Measurements from ENCODE around the gene ITGA11.
"Not testable (repeated sequence)": the region's sequence is repeated elsewhere in the genome, so short reads cannot be mapped to it uniquely, and the experiment has no call there.

The ITGA11 gene

DNA sequence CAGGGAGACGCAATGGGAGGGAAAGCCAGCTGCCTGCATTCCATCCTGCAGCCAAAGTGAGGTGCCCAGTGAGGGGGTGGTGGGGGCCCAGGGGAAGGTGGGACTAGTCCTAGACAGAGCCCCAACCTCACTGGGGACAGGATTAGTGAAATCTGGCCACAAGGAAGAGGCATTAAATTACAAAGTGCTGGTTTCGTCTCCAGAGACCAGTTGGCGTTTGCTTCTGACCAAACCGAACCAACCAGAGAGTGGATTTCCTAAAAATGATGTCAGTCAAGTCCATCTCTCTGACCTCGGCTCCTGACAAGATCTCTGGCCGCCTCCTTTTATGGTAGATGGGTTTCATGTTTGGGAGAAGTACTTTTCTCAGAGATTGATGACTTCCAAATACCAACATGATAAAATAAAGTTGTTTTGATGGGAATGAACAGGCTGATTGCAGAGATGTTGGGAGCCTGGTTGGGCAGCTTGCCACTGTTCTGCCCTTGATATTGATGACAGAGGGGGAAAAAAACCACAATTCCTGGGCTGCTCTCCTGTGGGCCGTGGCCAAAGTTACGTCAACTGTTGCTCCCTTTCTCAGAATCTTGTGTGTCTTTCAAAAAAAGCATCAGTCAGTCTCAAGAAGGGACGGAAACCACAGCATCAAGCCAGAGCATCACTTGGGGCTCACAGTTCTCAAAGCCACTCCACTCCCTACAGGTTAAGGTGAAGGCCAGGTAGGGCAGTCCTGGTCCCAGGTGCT lies 24.6 kb downstream of the ITGA11 start:
- no peak for TF ChIP-seq POLR2A (IDR thresholded peaks at IDR 0.05; ENCODE audit: low read depth, low read length)
- FAIRE-seq (no peak), DNase-seq (ENCODE audit: insufficient read length, low spot score) (no peak)

DNA sequence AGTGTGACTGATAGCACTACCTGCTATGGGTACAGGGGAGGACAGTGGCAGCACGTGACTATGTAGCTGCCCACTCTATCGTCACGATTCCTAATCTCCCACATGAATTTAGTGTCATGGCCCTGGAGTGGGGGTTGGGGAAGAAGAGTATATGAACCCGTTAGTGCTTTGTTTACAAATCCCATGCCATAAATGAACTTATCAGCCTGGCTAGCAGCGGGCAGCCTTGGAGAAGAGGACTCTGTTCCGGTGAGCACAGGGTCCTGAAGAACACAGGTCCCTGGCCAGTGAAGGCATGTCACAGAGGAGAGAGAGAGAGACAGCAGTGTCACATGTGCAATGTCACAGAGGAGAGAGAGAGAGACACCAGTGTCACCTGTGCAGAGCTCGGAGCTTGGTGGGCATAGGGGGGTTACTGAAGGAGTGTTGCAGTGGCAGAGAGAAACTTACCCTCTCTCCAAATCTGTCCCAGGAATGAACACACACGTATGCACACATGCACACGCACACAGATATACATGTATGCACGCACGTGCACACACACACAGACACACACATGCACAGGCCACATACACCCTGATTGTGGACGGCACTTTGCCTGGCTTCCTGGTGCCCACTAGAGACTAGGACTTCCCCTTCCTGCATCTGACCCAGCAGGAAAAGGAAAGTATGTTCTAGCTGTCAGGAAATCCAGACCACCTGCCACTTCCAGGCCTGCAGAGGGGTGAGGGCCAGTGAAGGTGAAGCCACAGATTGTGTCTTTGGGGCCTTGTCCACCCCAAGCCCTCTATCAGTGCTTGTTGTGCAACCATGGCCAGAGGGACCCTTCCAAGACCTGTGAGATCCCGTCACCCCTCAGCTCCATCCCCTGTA lies 26.3 kb downstream of the ITGA11 start:
- no peak for TF ChIP-seq POLR2A (IDR thresholded peaks at IDR 0.05; ENCODE audit: low read depth, low read length)
- FAIRE-seq (no peak), DNase-seq (ENCODE audit: insufficient read length, low spot score) (no peak)

DNA sequence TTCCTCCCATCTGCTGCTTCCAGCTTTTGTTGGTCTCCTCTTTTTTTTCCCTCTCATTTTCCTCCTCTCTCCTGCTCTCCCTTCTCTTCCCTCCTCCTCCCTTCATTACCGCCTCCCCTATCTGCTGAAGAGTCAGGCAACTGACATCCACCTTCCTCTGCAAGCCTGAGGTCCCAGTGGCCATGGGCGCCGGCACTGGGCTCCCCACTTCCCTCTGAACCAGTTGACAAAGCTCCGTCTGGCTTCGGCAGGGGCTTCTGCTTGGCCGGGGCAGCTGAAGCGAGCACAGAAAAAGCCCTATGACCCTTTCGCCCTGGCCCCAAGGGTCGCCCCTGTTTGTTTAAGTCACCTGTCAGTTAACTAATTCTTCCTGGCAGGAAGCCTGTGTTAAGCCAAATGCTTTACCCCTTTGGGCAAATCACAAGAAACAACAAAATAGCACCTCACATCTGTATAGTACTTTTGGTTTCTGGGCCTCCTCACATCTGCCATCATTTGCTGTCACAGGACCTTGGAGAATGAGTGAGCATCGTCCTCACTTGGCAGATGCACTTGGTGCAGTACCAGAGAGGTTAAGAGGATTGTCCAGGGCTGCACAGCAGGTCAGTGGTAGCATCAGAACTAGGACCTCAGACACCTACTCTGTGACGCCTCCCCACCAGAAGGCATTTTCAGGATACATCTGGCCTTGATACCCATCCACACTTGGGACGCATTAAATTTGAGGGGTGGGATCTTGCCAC lies 27.7 kb downstream of the ITGA11 start:
- no peak for TF ChIP-seq POLR2A (IDR thresholded peaks at IDR 0.05; ENCODE audit: low read depth, low read length)
- FAIRE-seq = no peak
- no peak for DNase-seq (ENCODE audit: insufficient read length, low spot score)

- no peak for TF ChIP-seq POLR2A (IDR thresholded peaks at IDR 0.05; ENCODE audit: low read depth, low read length)
- no peak for DNase-seq (ENCODE audit: insufficient read length, low spot score)
- no peak for FAIRE-seq
Measured at GRCh38 chr15:68403161-68403941, 28.6 kb downstream of the ITGA11 start.

- DNase-seq (ENCODE audit: insufficient read length, low spot score) (no peak), FAIRE-seq (no peak)
- TF ChIP-seq POLR2A (IDR thresholded peaks at IDR 0.05; ENCODE audit: low read depth, low read length) = no peak
Measured at GRCh38 chr15:68402432-68403160, 29.4 kb downstream of the ITGA11 start.

DNA sequence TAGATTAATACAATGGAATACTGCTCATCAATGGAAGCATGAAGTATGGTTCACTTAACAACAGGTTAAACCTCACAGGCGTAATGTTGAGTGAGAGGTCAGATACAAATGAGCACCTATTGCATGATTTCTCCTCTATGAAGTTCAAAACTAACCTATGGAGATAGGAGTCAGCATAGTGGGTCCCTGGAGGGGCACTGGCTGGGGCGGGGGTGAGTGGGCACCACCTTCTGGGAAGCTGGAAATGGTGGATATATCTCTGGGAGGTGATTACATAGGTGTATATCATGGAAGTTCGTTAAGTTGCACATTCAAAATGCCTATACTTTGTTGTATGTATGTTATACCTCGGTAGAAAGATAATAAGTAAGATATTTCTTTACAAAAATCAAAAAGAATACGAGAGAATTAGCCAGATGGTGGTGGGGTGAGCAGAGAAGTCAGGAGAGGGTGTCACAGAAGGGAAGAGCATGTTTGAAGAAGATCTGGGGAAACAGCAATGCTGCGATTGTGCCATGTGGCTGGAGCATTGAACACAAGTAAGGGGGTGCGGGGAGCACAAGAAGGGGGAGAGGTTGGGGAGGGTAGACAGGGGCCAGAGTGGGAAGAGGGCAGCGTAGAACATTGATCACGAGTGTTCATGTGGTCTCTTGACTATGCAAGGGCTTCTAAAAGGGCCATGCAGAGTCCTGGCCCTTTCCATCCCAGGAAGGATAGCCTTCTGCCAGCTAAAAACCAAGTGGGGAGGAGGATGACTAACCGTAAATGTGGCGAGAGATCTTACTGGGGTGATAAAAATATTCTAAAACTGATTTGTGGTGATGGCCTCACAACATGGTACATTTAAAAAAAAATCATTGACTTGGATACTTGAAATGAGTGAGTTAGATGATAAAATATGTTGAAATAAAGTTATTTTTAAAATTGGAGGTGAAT lies 30.2 kb downstream of the ITGA11 start:
- TF ChIP-seq POLR2A (IDR thresholded peaks at IDR 0.05; ENCODE audit: low read depth, low read length) = no peak
- DNase-seq (ENCODE audit: insufficient read length, low spot score) (no peak), FAIRE-seq (no peak)

- no peak for DNase-seq (ENCODE audit: insufficient read length, low spot score)
- FAIRE-seq = no peak
- TF ChIP-seq POLR2A (IDR thresholded peaks at IDR 0.05; ENCODE audit: low read depth, low read length) = no peak
Measured at GRCh38 chr15:68400066-68400456, 31.9 kb downstream of the ITGA11 start.

DNA sequence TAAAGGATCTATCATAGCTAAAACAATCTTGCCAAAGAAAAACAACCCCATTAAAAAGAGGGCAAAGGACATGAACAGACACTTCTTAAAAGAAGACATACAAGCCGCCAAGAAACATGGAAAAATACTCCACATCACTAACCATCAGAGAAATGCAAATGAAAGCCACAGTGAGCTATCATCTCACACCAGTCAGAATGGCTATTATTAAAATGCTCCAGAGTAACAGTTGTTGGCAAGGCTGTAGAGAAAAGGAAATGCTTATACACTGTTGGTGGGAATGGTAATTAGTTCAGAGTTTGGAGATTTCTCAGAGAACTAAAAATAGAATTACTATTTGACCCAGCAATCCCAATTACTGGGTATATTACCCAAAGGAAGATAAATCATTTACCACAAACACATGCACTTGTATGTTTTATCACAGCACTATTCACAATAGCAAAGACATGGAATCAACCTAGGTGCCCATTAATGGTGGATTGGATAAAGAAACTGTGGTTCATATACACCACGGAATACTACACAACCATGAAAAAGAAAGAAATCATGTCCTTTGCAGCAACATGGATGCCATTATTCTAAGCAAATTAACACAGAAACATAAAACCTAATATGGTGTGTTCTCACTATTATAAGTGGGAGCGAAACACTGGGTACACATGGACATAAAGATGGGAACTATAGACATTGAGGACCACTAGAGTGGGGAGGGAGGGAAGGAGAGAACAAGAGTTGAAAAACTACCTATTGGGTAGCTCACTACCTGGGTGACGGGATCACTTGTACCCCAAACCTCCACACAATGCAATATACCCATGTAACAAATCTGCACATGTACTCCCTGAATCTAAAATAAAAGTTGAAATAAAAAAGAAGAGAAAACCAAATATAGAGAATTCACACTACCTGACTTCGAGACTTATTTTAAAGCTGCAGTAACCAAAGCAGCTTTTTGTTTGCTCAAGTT lies 32.6 kb downstream of the ITGA11 start:
- no peak for FAIRE-seq
- DNase-seq (ENCODE audit: insufficient read length, low spot score) = no peak
- no peak for TF ChIP-seq POLR2A (IDR thresholded peaks at IDR 0.05; ENCODE audit: low read depth, low read length)

- not testable (repeated sequence) for FAIRE-seq; DNase-seq (ENCODE audit: insufficient read length, low spot score)
Measured at GRCh38 chr15:68397999-68398398, 34.0 kb downstream of the ITGA11 start.

- DNase-seq (ENCODE audit: insufficient read length, low spot score) = no peak
- no peak for TF ChIP-seq POLR2A (IDR thresholded peaks at IDR 0.05; ENCODE audit: low read depth, low read length)
Measured at GRCh38 chr15:68396068-68396467, 35.9 kb downstream of the ITGA11 start.

DNA sequence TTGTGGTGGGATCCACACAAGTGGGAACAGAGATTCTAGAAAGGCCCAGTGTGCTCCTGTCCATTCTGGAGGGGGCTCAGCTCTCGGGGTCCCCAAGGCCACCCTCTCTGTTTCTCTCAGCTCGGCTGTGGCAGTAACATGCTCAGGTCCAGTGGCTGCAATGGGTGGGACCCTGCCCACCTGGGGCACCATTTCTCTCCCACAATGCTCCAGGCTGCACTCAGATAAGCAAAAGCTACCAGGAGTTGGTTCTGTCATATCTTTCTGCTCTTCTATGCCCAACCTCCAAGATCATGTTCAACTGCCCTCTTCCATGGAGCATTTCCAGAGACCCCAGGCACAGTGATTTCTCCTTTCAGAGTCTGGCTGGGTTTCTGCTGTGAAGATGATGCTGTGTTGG lies 40.8 kb downstream of the ITGA11 start:
- no peak for FAIRE-seq
- no peak for TF ChIP-seq POLR2A (IDR thresholded peaks at IDR 0.05; ENCODE audit: low read depth, low read length)
- DNase-seq (ENCODE audit: insufficient read length, low spot score) = no peak

More at GRCh38 chr15:68396068-68396467, 35.9 kb downstream of the ITGA11 start:
- no peak for FAIRE-seq

All from H54 (cell line).